HG03571 (cell line): ENCODE measurements around the gene FAR1.

Experiments
- ATAC-seq: cut with Tn5 transposase; IDR thresholded peaks from one replicate; pipeline ENCODE4 v1.9.1; 2021; ENCODE audit not compliant: unreplicated experiment

The FAR1 gene

GRCh38 chr11:13669544-13670488 lies 1.3 kb downstream of the FAR1 start:
- ATAC-seq = no peak

GRCh38 chr11:13672576-13673210 lies 4.2 kb downstream of the FAR1 start:
- no peak for ATAC-seq

GRCh38 chr11:13674799-13675509 lies 6.5 kb downstream of the FAR1 start:
- no peak for ATAC-seq

GRCh38 chr11:13676576-13676975 lies 8.1 kb downstream of the FAR1 start:
- no peak for ATAC-seq

- no peak for ATAC-seq
Observed at GRCh38 chr11:13679768-13680167, 11.3 kb downstream of the FAR1 start.

- ATAC-seq = peak; percentile 72
Observed at GRCh38 chr11:13680501-13681264, 12.2 kb downstream of the FAR1 start.

- no peak for ATAC-seq
Observed at GRCh38 chr11:13681446-13681845, 13.0 kb downstream of the FAR1 start.

GRCh38 chr11:13682212-13682611 lies 13.7 kb downstream of the FAR1 start:
- no peak for ATAC-seq

- ATAC-seq = no peak
Observed at GRCh38 chr11:13685461-13686108, 17.1 kb downstream of the FAR1 start.

- ATAC-seq = no peak
Observed at GRCh38 chr11:13686776-13687175, 18.3 kb downstream of the FAR1 start.

GRCh38 chr11:13687271-13687670 lies 18.8 kb downstream of the FAR1 start:
- ATAC-seq = no peak

GRCh38 chr11:13691286-13691899 lies 22.9 kb downstream of the FAR1 start:
- ATAC-seq = no peak

GRCh38 chr11:13692172-13692571 lies 23.7 kb downstream of the FAR1 start:
- ATAC-seq = no peak

- no peak for ATAC-seq
Observed at GRCh38 chr11:13694115-13694514, 25.6 kb downstream of the FAR1 start.

GRCh38 chr11:13695886-13696285 lies 27.4 kb downstream of the FAR1 start:
- no peak for ATAC-seq

- no peak for ATAC-seq
Observed at GRCh38 chr11:13697710-13698109, 29.2 kb downstream of the FAR1 start.

- ATAC-seq = no peak
Observed at GRCh38 chr11:13698132-13698531, 29.7 kb downstream of the FAR1 start.

- no peak for ATAC-seq
Observed at GRCh38 chr11:13699041-13699440, 30.6 kb downstream of the FAR1 start.

GRCh38 chr11:13699870-13700269 lies 31.4 kb downstream of the FAR1 start:
- ATAC-seq = no peak

- no peak for ATAC-seq
Observed at GRCh38 chr11:13701506-13701905, 33.0 kb downstream of the FAR1 start.
